Fibroblast of lung (primary cell): Measurements from ENCODE around the gene FOXO3B.
"Not testable (repeated sequence)": the region's sequence is repeated elsewhere in the genome, so short reads cannot be mapped to it uniquely, and the experiment has no call there.

Experiments
- CTCF ChIP-seq, 2 donors: IDR thresholded peaks in 1 of 2; conservative IDR thresholded peaks in 1 of 2; 1 replicate in 1 of 2; 2 replicates in 1 of 2; pipeline ENCODE4 v1.5.1; 2011 to 2012; ENCODE audit warnings: low read length in 2 of 2, control low read depth in 1 of 2, inconsistent platforms in 1 of 2, low read depth in 1 of 2, mild to moderate bottlenecking in 1 of 2
- EZH2 ChIP-seq: IDR thresholded peaks from 2 replicates; pipeline ENCODE4 v1.5.1; 2012; ENCODE audit warnings: low read length, control low read depth, mild to moderate bottlenecking; ENCODE audit errors: missing control alignments

- not testable (repeated sequence) for TF ChIP-seq CTCF (conservative IDR thresholded peaks at IDR 0.05 in 1 of 2, IDR thresholded peaks at IDR 0.05 in 1 of 2; ENCODE audit: low read depth in 1 of 2, low read length in 2 of 2); EZH2
Observed at GRCh38 chr17:18668625-18669024, 13.5 kb downstream of the FOXO3B start.
